ENCODE measurements around the gene SMARCAL1. TPM values are rescaled to one million over a fixed set of nuclear protein-coding genes. Genes with fewer than 3 reads are reported as not detected.

SMARCAL1 gene
- total and polyA plus RNA-seq, 2 experiments from 2014 or later = 10.3 to 17.2 TPM

GRCh38 chr2:216394881-216395280 lies 17.4 kb upstream of the SMARCAL1 start:
- no peak for ATAC-seq
- H3K36me3 Mint-ChIP-seq (ENCODE audit: low read depth) = no peaks in the 10 kb centered on the region

More at GRCh38 chr2:216394881-216395280, 17.4 kb upstream of the SMARCAL1 start:
- Mint-ChIP-seq H3K27me3 (ENCODE audit: insufficient read depth, low read depth, poor library complexity) (peaks cover 2% of the 10 kb centered on the region), H3K27ac (no peak overlapping the region), H3K4me3 (no peak overlapping the region), H3K9me3 (no peaks in the 10 kb centered on the region), H3K4me1 (peaks cover 3% of the 10 kb centered on the region; the same call in 1 of the 3 replicates)
- Histone ChIP-seq H2AFZ (no peak overlapping the region; the same call in 1 of the 2 replicates), H4K20me1 (replicated peaks; ENCODE audit: insufficient read depth) (no peaks in the 10 kb centered on the region), H3K4me1 (ENCODE audit: insufficient read depth) (peaks cover 5% of the 10 kb centered on the region; the same call in 1 of the 2 replicates), H3K27ac (ENCODE audit: low read depth) (no peak overlapping the region), H3K79me2 (replicated peaks; ENCODE audit: insufficient read depth) (no peaks in the 10 kb centered on the region), H3K36me3 (ENCODE audit: insufficient read depth) (no peaks in the 10 kb centered on the region), H3K27me3 (ENCODE audit: insufficient read depth) (no peaks in the 10 kb centered on the region), H3K4me3 (no peak overlapping the region), H3F3A (replicated peaks; ENCODE audit: low read depth) (no peaks in the 10 kb centered on the region), H3K9me2 (ENCODE audit: insufficient read depth) (peaks cover 8% of the 10 kb centered on the region; the same call in 1 of the 2 replicates), H3K4me2 (no peak overlapping the region)
- TF ChIP-seq STAT1 (IDR thresholded peaks at IDR 0.05; ENCODE audit: unreplicated experiment) = no peak
- TF ChIP-seq EZH2phosphoT487 (IDR thresholded peaks at IDR 0.05; ENCODE audit: unreplicated experiment) = no peak
- no peak for TF ChIP-seq ZNF462 (CRISPR knock-in tag; IDR thresholded peaks at IDR 0.05)
- no peak for TF ChIP-seq REST (IDR thresholded peaks at IDR 0.05; ENCODE audit: unreplicated experiment)
- no peak for TF ChIP-seq ZNF331 (CRISPR knock-in tag; IDR thresholded peaks at IDR 0.05; ENCODE audit: low read depth)
- TF ChIP-seq JUNB (IDR thresholded peaks at IDR 0.05; ENCODE audit: unreplicated experiment) = no peak
- TF ChIP-seq ETS1 (IDR thresholded peaks at IDR 0.05) = no peak
- no peak for TF ChIP-seq CTCF (conservative IDR thresholded peaks at IDR 0.05; ENCODE audit: low read depth in 2 of 2)
- no peak for DNase-seq (ENCODE audit: low spot score)

All from GM23338 (cell line).